Measurements from ENCODE around the gene CRHR1. TPM values are rescaled to one million over a fixed set of nuclear protein-coding genes. Genes with fewer than 3 reads are reported as not detected.

CRHR1 gene
- total RNA-seq, 1 experiment from 2014 or later: not detected

DNA sequence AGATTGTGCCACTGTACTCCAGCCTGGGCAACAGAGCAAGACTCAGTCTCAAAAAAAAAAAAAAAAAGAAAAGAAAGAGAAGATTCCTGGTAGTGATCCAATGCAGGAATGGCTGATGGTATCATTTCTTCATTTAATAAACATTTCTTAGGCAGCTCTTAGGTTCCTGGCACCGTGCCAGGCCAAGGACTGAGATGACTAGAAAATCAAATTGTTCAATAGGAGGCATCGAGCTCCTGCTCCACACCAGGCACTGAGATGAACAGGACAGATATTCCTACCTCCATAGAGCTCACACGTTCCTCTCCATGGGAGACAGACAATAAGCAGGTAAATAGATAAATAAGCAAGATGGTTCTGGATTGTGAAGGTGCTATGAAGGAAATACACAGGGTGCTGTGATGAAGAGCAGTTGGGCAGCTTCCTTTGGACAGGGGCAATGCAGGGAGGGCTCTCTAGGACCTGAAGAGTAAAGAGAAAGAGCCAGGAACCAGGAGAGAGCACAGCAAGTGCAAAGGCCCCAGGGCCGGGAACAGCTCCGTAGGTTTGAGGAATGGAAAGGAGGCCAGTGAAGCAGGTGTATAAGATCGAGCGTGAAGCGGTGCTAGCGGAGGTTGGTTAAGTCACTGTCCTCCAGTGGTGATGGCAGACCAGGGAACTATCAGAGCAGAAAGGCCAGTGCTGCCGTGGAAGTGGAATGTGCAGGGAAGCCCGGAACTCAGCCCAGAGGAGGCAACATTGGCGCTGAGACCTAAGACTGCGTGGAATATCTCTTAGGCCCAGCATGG is 26.5 kb upstream of the CRHR1 start:
- ATAC-seq: no peak
- TF ChIP-seq EZH2phosphoT487 (IDR thresholded peaks at IDR 0.05; ENCODE audit: borderline replicate concordance, low read length) (no peak), EZH2 (IDR thresholded peaks at IDR 0.05; ENCODE audit: low read length, unreplicated experiment) (no peak)
- TF ChIP-seq, protein P1, sequence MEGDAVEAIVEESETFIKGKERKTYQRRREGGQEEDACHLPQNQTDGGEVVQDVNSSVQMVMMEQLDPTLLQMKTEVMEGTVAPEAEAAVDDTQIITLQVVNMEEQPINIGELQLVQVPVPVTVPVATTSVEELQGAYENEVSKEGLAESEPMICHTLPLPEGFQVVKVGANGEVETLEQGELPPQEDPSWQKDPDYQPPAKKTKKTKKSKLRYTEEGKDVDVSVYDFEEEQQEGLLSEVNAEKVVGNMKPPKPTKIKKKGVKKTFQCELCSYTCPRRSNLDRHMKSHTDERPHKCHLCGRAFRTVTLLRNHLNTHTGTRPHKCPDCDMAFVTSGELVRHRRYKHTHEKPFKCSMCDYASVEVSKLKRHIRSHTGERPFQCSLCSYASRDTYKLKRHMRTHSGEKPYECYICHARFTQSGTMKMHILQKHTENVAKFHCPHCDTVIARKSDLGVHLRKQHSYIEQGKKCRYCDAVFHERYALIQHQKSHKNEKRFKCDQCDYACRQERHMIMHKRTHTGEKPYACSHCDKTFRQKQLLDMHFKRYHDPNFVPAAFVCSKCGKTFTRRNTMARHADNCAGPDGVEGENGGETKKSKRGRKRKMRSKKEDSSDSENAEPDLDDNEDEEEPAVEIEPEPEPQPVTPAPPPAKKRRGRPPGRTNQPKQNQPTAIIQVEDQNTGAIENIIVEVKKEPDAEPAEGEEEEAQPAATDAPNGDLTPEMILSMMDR (conservative IDR thresholded peaks at IDR 0.05; ENCODE audit: low read depth, low read length): no peak
- no peaks in the 10 kb centered on the region for H3K4me1 ChIP-seq (ENCODE audit: insufficient read depth, low read length)
- no peaks in the 10 kb centered on the region for H3K9me3 ChIP-seq (ENCODE audit: low read length)
- intact Hi-C loops (cut with micrococcal nuclease): no loop called here
- BruUV-seq (replicated peaks): no TSS peak
- no peaks in the 10 kb centered on the region for H3K9me2 ChIP-seq (replicated peaks; ENCODE audit: low read length)
- H2AFZ ChIP-seq (ENCODE audit: low read length): no peak overlapping the region
- DNase-seq: no peak
- no peak overlapping the region for H3K27ac ChIP-seq (ENCODE audit: low read length)
- H3K79me2 ChIP-seq (ENCODE audit: low read length): no peaks in the 10 kb centered on the region
- no peaks in the 10 kb centered on the region for H3F3A ChIP-seq (ENCODE audit: low read length, unreplicated experiment)
- ChIA-PET POLR2A (ENCODE audit: unreplicated experiment) (no interaction called here), CTCF (no interaction called here)
- peaks cover 60% of the 10 kb centered on the region for H3K27me3 ChIP-seq (ENCODE audit: low read length)
- no peak overlapping the region for H3K9ac ChIP-seq (ENCODE audit: low read length)
- H3K36me3 ChIP-seq (ENCODE audit: low read depth, low read length): no peaks in the 10 kb centered on the region
- no peak overlapping the region for H3K4me2 ChIP-seq (ENCODE audit: low read length)
- H3K4me3 ChIP-seq (ENCODE audit: low read length): no peak overlapping the region
- no peaks in the 10 kb centered on the region for H4K20me1 ChIP-seq (ENCODE audit: low read length)

DNA sequence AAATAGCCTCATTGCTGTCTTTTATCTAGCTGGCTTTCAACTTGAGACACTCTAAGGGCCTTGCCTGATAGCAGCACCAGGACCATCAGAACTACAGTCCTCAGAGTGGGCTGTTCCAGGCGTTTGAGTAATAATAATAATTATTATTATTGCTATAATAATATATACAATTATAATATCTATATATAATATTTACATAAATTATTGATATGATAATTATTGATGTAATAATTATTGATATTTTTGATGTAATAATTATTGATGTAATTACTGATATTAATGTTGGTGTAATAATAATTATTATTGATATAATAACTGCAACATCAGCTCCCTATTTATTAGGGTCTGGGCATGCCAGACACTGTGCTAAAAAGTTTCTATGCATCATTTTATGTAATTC is 25.6 kb upstream of the CRHR1 start:
- no peak overlapping the region for H3K4me3 ChIP-seq (ENCODE audit: low read length)
- POLR2A ChIA-PET (ENCODE audit: unreplicated experiment): no interaction called here
- no peaks in the 10 kb centered on the region for H3F3A ChIP-seq (ENCODE audit: low read length, unreplicated experiment)
- H3K9me2 ChIP-seq (replicated peaks; ENCODE audit: low read length): no peaks in the 10 kb centered on the region
- H3K4me2 ChIP-seq (ENCODE audit: low read length): no peak overlapping the region
- no peaks in the 10 kb centered on the region for H3K4me1 ChIP-seq (ENCODE audit: insufficient read depth, low read length)
- H4K20me1 ChIP-seq (ENCODE audit: low read length): no peaks in the 10 kb centered on the region
- intact Hi-C loops (cut with micrococcal nuclease): no loop called here
- H3K9me3 ChIP-seq (ENCODE audit: low read length): no peaks in the 10 kb centered on the region
- BruUV-seq (replicated peaks): no TSS peak
- peaks cover 62% of the 10 kb centered on the region for H3K27me3 ChIP-seq (ENCODE audit: low read length)
- DNase-seq (no peak), ATAC-seq (no peak)
- no peak overlapping the region for H3K27ac ChIP-seq (ENCODE audit: low read length)
- no peaks in the 10 kb centered on the region for H3K79me2 ChIP-seq (ENCODE audit: low read length)
- no peak overlapping the region for H3K9ac ChIP-seq (ENCODE audit: low read length)
- TF ChIP-seq EZH2 (IDR thresholded peaks at IDR 0.05; ENCODE audit: low read length, unreplicated experiment): no peak
- TF ChIP-seq, protein P1 (conservative IDR thresholded peaks at IDR 0.05; ENCODE audit: low read depth, low read length): no peak
- no peak for TF ChIP-seq EZH2phosphoT487 (IDR thresholded peaks at IDR 0.05; ENCODE audit: borderline replicate concordance, low read length)
- H3K36me3 ChIP-seq (ENCODE audit: low read depth, low read length): no peaks in the 10 kb centered on the region
- CTCF ChIA-PET: interaction anchor here (0.6 kb wide), 1 partner anchor 37 kb away, joined by 3 read pairs; no protein-coding TSS in a partner anchor
- H2AFZ ChIP-seq (ENCODE audit: low read length): no peak overlapping the region

DNA sequence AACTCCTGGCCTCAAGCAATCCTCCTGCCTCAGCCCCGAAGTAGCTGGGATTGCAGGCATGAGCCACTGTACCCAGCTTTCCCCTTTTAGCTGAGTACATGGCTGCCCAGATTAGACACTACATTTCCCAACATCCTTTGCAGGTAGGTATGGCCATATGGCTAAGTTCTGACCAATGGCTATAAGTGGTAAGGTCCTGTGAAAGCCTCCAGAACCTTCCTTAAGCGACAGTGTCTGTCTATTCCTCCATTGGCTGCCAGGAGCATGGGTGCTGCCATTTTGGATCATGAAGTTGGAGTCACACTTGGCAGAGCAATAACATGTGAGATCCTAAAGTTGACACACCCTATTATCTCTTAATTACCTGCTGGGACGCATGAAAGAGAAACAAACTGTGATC is 24.4 kb upstream of the CRHR1 start:
- no TSS peak for BruUV-seq (replicated peaks)
- Histone ChIP-seq H2AFZ (ENCODE audit: low read length) (no peak overlapping the region), H3F3A (ENCODE audit: low read length, unreplicated experiment) (no peaks in the 10 kb centered on the region), H4K20me1 (ENCODE audit: low read length) (no peaks in the 10 kb centered on the region), H3K9me3 (ENCODE audit: low read length) (no peaks in the 10 kb centered on the region), H3K36me3 (ENCODE audit: low read depth, low read length) (no peaks in the 10 kb centered on the region), H3K4me3 (ENCODE audit: low read length) (no peak overlapping the region), H3K27me3 (ENCODE audit: low read length) (peaks cover 63% of the 10 kb centered on the region), H3K9ac (ENCODE audit: low read length) (no peak overlapping the region), H3K79me2 (ENCODE audit: low read length) (no peaks in the 10 kb centered on the region), H3K9me2 (replicated peaks; ENCODE audit: low read length) (no peaks in the 10 kb centered on the region), H3K4me2 (ENCODE audit: low read length) (no peak overlapping the region), H3K27ac (ENCODE audit: low read length) (no peak overlapping the region), H3K4me1 (ENCODE audit: insufficient read depth, low read length) (no peaks in the 10 kb centered on the region)
- ChIA-PET POLR2A (ENCODE audit: unreplicated experiment) (no interaction called here), CTCF (no interaction called here)
- ATAC-seq: peak; percentile 46; the same call in 1 of the 2 replicates
- TF ChIP-seq EZH2phosphoT487 (IDR thresholded peaks at IDR 0.05; ENCODE audit: borderline replicate concordance, low read length) (no peak), EZH2 (IDR thresholded peaks at IDR 0.05; ENCODE audit: low read length, unreplicated experiment) (no peak)
- TF ChIP-seq, protein P1 (conservative IDR thresholded peaks at IDR 0.05; ENCODE audit: low read depth, low read length): no peak
- intact Hi-C loops (cut with micrococcal nuclease): no loop called here
- DNase-seq: peak; percentile 12

All from PC-3 (cell line).